ENCODE measurements around the gene BAX. TPM values are rescaled to one million over a fixed set of nuclear protein-coding genes. Genes with fewer than 3 reads are reported as not detected.

Gene BAX
- polyA plus RNA-seq, 1 donor (not counting 4 experiments of a cell fraction or from before 2014, with no cell fraction given), result 113 TPM

DNA sequence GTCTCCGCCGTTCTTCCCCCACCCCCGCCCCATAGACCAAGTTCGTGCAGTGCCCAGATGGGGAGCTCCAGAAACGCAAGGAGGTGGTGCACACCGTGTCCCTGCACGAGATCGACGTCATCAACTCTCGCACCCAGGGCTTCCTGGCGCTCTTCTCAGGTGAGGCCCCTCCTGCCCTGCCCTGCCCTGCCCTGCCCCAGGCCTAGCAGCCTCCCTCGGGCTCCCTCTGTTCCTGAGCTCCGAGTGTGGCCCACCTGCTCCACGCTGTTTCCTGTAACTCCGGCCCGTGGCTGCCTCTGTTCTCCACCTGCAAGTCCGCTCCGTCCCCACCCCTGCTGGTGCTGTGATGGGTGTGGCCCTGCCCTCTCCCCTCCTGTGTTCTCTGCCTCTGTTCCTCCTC, 55.8 kb downstream of the BAX start:
- Histone ChIP-seq H3K4me1 (ENCODE audit: control insufficient read depth, extremely low read depth, insufficient read depth, low read length) (no peaks in the 10 kb centered on the region), H3K9ac (ENCODE audit: control insufficient read depth, extremely low read depth, insufficient read depth, low read length) (no peak overlapping the region), H3K9me3 (ENCODE audit: control insufficient read depth, low read depth, low read length) (no peaks in the 10 kb centered on the region), H4K20me1 (ENCODE audit: control insufficient read depth, extremely low read depth, insufficient read depth, low read length) (no peaks in the 10 kb centered on the region), H3K27ac (ENCODE audit: control insufficient read depth, insufficient read depth, low read length) (no peak overlapping the region), H3K79me2 (ENCODE audit: control insufficient read depth, insufficient read depth, low read length) (no peaks in the 10 kb centered on the region), H3K27me3 (ENCODE audit: control insufficient read depth, extremely low read depth, insufficient read depth, low read length) (no peaks in the 10 kb centered on the region), H3K4me3 (ENCODE audit: control insufficient read depth in 2 of 3, extremely low read depth in 1 of 3, insufficient read depth in 2 of 3, low read depth in 1 of 3, low read length in 3 of 3) (no peak overlapping the region), H3K9me1 (ENCODE audit: control insufficient read depth, extremely low read depth, insufficient read depth, low read length) (no peaks in the 10 kb centered on the region), H3K4me2 (ENCODE audit: control insufficient read depth, extremely low read depth, insufficient read depth, low read depth, low read length) (no peak overlapping the region), H2AFZ (ENCODE audit: control insufficient read depth, low read length) (no peak overlapping the region), H3K36me3 (ENCODE audit: control insufficient read depth in 2 of 2, extremely low read depth in 1 of 2, insufficient read depth in 2 of 2, low read length in 2 of 2) (peaks cover 26 to 38% of the 10 kb centered on the region in 2 experiments)
- dilution Hi-C loops (cut with MboI; ENCODE audit: extremely low pct_ligation_motif_present, low sequenced_read_pairs), result no loop called here
- TF ChIP-seq EZH2 (IDR thresholded peaks at IDR 0.05; ENCODE audit: low read length), result no peak
- FAIRE-seq (no peak), DNase-seq (ENCODE audit: low read depth, low spot score) (no peak)

DNA sequence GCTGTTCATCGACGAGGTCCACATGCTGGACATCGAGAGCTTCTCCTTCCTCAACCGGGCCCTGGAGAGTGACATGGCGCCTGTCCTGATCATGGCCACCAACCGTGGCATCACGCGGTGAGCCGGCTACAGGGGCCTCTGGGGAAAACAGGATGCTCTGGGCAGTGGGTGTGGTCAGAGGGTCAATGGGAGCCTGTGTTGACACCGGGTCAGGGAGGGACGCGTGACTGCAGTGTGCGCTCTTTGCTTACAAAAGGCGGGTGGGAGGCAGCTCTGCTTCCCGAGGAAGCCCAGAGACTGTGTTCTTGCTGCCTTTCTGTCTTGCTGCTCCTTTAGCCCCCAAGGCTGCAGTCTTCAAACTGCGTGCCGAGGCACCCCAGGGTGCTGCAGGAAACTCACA, 56.5 kb downstream of the BAX start:
- TF ChIP-seq, protein P1, sequence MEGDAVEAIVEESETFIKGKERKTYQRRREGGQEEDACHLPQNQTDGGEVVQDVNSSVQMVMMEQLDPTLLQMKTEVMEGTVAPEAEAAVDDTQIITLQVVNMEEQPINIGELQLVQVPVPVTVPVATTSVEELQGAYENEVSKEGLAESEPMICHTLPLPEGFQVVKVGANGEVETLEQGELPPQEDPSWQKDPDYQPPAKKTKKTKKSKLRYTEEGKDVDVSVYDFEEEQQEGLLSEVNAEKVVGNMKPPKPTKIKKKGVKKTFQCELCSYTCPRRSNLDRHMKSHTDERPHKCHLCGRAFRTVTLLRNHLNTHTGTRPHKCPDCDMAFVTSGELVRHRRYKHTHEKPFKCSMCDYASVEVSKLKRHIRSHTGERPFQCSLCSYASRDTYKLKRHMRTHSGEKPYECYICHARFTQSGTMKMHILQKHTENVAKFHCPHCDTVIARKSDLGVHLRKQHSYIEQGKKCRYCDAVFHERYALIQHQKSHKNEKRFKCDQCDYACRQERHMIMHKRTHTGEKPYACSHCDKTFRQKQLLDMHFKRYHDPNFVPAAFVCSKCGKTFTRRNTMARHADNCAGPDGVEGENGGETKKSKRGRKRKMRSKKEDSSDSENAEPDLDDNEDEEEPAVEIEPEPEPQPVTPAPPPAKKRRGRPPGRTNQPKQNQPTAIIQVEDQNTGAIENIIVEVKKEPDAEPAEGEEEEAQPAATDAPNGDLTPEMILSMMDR (optimal IDR thresholded peaks at IDR 0.05 in 1 of 3, IDR thresholded peaks at IDR 0.05 in 1 of 3, conservative IDR thresholded peaks at IDR 0.05 in 1 of 3; ENCODE audit: extremely low read depth in 1 of 3, insufficient read depth in 2 of 3, low read length in 3 of 3), result no peak
- TF ChIP-seq EZH2 (IDR thresholded peaks at IDR 0.05; ENCODE audit: low read length), result no peak
- dilution Hi-C loops (cut with MboI; ENCODE audit: extremely low pct_ligation_motif_present, low sequenced_read_pairs), result no loop called here
- Histone ChIP-seq H3K4me1 (ENCODE audit: control insufficient read depth, extremely low read depth, insufficient read depth, low read length) (no peaks in the 10 kb centered on the region), H3K27ac (ENCODE audit: control insufficient read depth, insufficient read depth, low read length) (no peak overlapping the region), H3K9me3 (ENCODE audit: control insufficient read depth, low read depth, low read length) (no peaks in the 10 kb centered on the region), H3K79me2 (ENCODE audit: control insufficient read depth, insufficient read depth, low read length) (no peaks in the 10 kb centered on the region), H3K9me1 (ENCODE audit: control insufficient read depth, extremely low read depth, insufficient read depth, low read length) (no peaks in the 10 kb centered on the region), H4K20me1 (ENCODE audit: control insufficient read depth, extremely low read depth, insufficient read depth, low read length) (no peaks in the 10 kb centered on the region), H3K4me3 (ENCODE audit: control insufficient read depth in 2 of 3, extremely low read depth in 1 of 3, insufficient read depth in 2 of 3, low read depth in 1 of 3, low read length in 3 of 3) (no peak overlapping the region), H3K9ac (ENCODE audit: control insufficient read depth, extremely low read depth, insufficient read depth, low read length) (no peak overlapping the region), H3K27me3 (ENCODE audit: control insufficient read depth, extremely low read depth, insufficient read depth, low read length) (no peaks in the 10 kb centered on the region), H2AFZ (ENCODE audit: control insufficient read depth, low read length) (no peak overlapping the region), H3K36me3 (ENCODE audit: control insufficient read depth in 2 of 2, extremely low read depth in 1 of 2, insufficient read depth in 2 of 2, low read length in 2 of 2) (peaks cover 23 to 35% of the 10 kb centered on the region in 2 experiments), H3K4me2 (ENCODE audit: control insufficient read depth, extremely low read depth, insufficient read depth, low read depth, low read length) (no peak overlapping the region)
- FAIRE-seq, result no peak
- no peak for DNase-seq (ENCODE audit: low read depth, low spot score)

Small RNA genes within 50 kb of the gene (small RNA-seq; reads per million reads assigned to genes)
- gene AC026803.1 (ENCODE audit: insufficient read length in 3 of 3, low read depth in 3 of 3, low replicate concordance in 1 of 3) (0 to 0.25 (median 0) reads per million in 3 experiments), gene MIR6798 (ENCODE audit: insufficient read length in 3 of 3, low read depth in 3 of 3, low replicate concordance in 1 of 3) (0 reads per million in 3 experiments)

Other genes with a start within 250 kb of the BAX start
- 0.35 to 0.39 TPM (median 0.37 TPM) in 3 replicates for gene MAMSTR, start 235.2 kb upstream of the BAX start, polyA plus RNA-seq
- 2.2 to 4.8 TPM (median 2.3 TPM) in 3 replicates for gene RASIP1, start 214.3 kb upstream of the BAX start, polyA plus RNA-seq
- gene IZUMO1, start 208.0 kb upstream of the BAX start, polyA plus RNA-seq, result 0.28 to 0.75 TPM (median 0.63 TPM) in 3 replicates
- 3.2 to 5.3 TPM (median 3.7 TPM) in 3 replicates for gene FUT1, start 202.2 kb upstream of the BAX start, polyA plus RNA-seq
- gene FGF21, start 199.4 kb upstream of the BAX start, polyA plus RNA-seq, result not detected in 3 replicates
- gene BCAT2, start 143.8 kb upstream of the BAX start, polyA plus RNA-seq, result 19.0 to 27.3 TPM (median 20.4 TPM) in 3 replicates
- 0.92 to 1.2 TPM (median 1.0 TPM) in 3 replicates for gene HSD17B14, start 118.4 kb upstream of the BAX start, polyA plus RNA-seq
- 1.2 to 2.2 TPM (median 1.8 TPM) in 3 replicates for gene PLEKHA4, start 86.3 kb upstream of the BAX start, polyA plus RNA-seq
- gene PPP1R15A, start 82.5 kb upstream of the BAX start, polyA plus RNA-seq, result 23.6 to 36.6 TPM (median 32.5 TPM) in 3 replicates
- not detected in 3 replicates for gene TULP2, start 56.1 kb upstream of the BAX start, polyA plus RNA-seq
- gene NUCB1, start 54.6 kb upstream of the BAX start, polyA plus RNA-seq, result 44.3 to 65.1 TPM (median 59.2 TPM) in 3 replicates
- 0.45 to 1.8 TPM (median 0.52 TPM) in 3 replicates for gene DHDH, start 21.2 kb upstream of the BAX start, polyA plus RNA-seq
- 805 to 2,115 TPM (median 838 TPM) in 3 replicates for gene FTL, start 10.4 kb downstream of the BAX start, polyA plus RNA-seq
- 46.5 to 61.9 TPM (median 58.6 TPM) in 3 replicates for gene GYS1, start 38.4 kb downstream of the BAX start, polyA plus RNA-seq
- 126 to 162 TPM (median 141 TPM) in 3 replicates for gene RUVBL2, start 39.0 kb downstream of the BAX start, polyA plus RNA-seq
- 0.33 to 0.44 TPM in 2 of 3 replicates, not detected in the other for gene LHB, start 62.2 kb downstream of the BAX start, polyA plus RNA-seq
- gene CGB3, start 69.5 kb downstream of the BAX start, polyA plus RNA-seq, result not detected in 3 replicates
- gene CGB2, start 77.0 kb downstream of the BAX start, polyA plus RNA-seq, result not detected in 3 replicates
- not detected in 3 replicates for gene CGB1, start 82.0 kb downstream of the BAX start, polyA plus RNA-seq
- gene CGB5, start 89.0 kb downstream of the BAX start, polyA plus RNA-seq, result 0.20 to 0.24 TPM (median 0.21 TPM) in 3 replicates
- not detected in 3 replicates for gene CGB8, start 94.2 kb downstream of the BAX start, polyA plus RNA-seq
- gene CGB7, start 102.9 kb downstream of the BAX start, polyA plus RNA-seq, result 0.92 to 4.1 TPM (median 1.2 TPM) in 3 replicates
- gene NTF4, start 109.9 kb downstream of the BAX start, polyA plus RNA-seq, result 5.5 to 14.4 TPM (median 8.3 TPM) in 3 replicates
- gene KCNA7, start 117.8 kb downstream of the BAX start, polyA plus RNA-seq, result not detected in 3 replicates
- 116 to 186 TPM (median 149 TPM) in 3 replicates for gene SNRNP70, start 130.6 kb downstream of the BAX start, polyA plus RNA-seq
- 1.6 to 2.8 TPM (median 1.7 TPM) in 3 replicates for gene LIN7B, start 159.5 kb downstream of the BAX start, polyA plus RNA-seq
- gene C19orf73, start 164.3 kb downstream of the BAX start, polyA plus RNA-seq, result 0.54 to 0.98 TPM (median 0.71 TPM) in 3 replicates
- 3.0 to 3.4 TPM (median 3.1 TPM) in 3 replicates for gene PPFIA3, start 164.7 kb downstream of the BAX start, polyA plus RNA-seq
- gene HRC, start 200.5 kb downstream of the BAX start, polyA plus RNA-seq, result 0.03 to 0.08 TPM in 2 of 3 replicates, not detected in the other
- gene TRPM4, start 202.9 kb downstream of the BAX start, polyA plus RNA-seq, result 16.1 to 23.3 TPM (median 16.1 TPM) in 3 replicates

Data from keratinocyte (primary cell).